Stimulated activated naive CD4-positive, alpha-beta T cell (primary cell): ENCODE results near the gene ETHE1.
"Not testable (repeated sequence)": the region's sequence is repeated elsewhere in the genome, so short reads cannot be mapped to it uniquely, and the experiment has no call there.

Experiments
- DNase-seq, 6 experiments: peaks; one replicate each; lab custom pipeline; 2025; lab: John Stamatoyannopoulos, UW

The ETHE1 gene

GRCh38 chr19:43524922-43525835 lies 1.8 kb downstream of the ETHE1 start:
- peak in 5 of 6 experiments; percentile 16 to 59 (median 30) for DNase-seq

GRCh38 chr19:43523696-43524095 lies 3.3 kb downstream of the ETHE1 start:
- DNase-seq = not testable (repeated sequence)

GRCh38 chr19:43522929-43523328 lies 4.1 kb downstream of the ETHE1 start:
- no peak for DNase-seq

GRCh38 chr19:43519436-43520088 lies 7.4 kb downstream of the ETHE1 start:
- peak; percentile 55 to 85 (median 80) for DNase-seq

- no peak for DNase-seq
Measured at GRCh38 chr19:43518051-43518450, 8.9 kb downstream of the ETHE1 start.

GRCh38 chr19:43512399-43512798 lies 14.6 kb downstream of the ETHE1 start:
- DNase-seq = not testable (repeated sequence)

GRCh38 chr19:43511324-43511723 lies 15.7 kb downstream of the ETHE1 start:
- no peak for DNase-seq

GRCh38 chr19:43510713-43511112 lies 16.3 kb downstream of the ETHE1 start:
- no peak for DNase-seq

- DNase-seq = no peak
Measured at GRCh38 chr19:43507880-43508279, 19.1 kb downstream of the ETHE1 start.

GRCh38 chr19:43506629-43507028 lies 20.4 kb downstream of the ETHE1 start:
- DNase-seq = no peak

GRCh38 chr19:43505941-43506340 lies 21.1 kb downstream of the ETHE1 start:
- no peak for DNase-seq

GRCh38 chr19:43505186-43505456 lies 21.9 kb downstream of the ETHE1 start:
- no peak for DNase-seq

- DNase-seq = peak in 3 of 6 experiments; percentile 27 to 57 (median 52)
Measured at GRCh38 chr19:43504426-43505185, 22.4 kb downstream of the ETHE1 start, which contains the start of gene PHLDB3. PHLDB3 (minus strand) TSS chr19:43504746; CDS start chr19:43504118, 628 bp downstream.

GRCh38 chr19:43503501-43504425 lies 23.2 kb downstream of the ETHE1 start:
- DNase-seq = peak; percentile 97 to 99 (median 98)

- DNase-seq = no peak
Measured at GRCh38 chr19:43502419-43502976, 24.5 kb downstream of the ETHE1 start.

GRCh38 chr19:43501661-43502418 lies 25.2 kb downstream of the ETHE1 start:
- DNase-seq = no peak

- DNase-seq = no peak
Measured at GRCh38 chr19:43499042-43499441, 28.0 kb downstream of the ETHE1 start.

- DNase-seq = no peak
Measured at GRCh38 chr19:43498233-43498842, 28.7 kb downstream of the ETHE1 start.

- DNase-seq = no peak
Measured at GRCh38 chr19:43496960-43497359, 30.0 kb downstream of the ETHE1 start.

GRCh38 chr19:43495082-43495481 lies 31.9 kb downstream of the ETHE1 start:
- no peak for DNase-seq
